ENCODE data around the gene RPA3. TPM values are rescaled to one million over a fixed set of nuclear protein-coding genes. Genes with fewer than 3 reads are reported as not detected.

Gene RPA3
- 10 to 100 TPM in 11 of 12 donors, not detected in 1; 16.1 to 33.1 (median 28.0) TPM for polyA plus RNA-seq (ENCODE audit: insufficient read length in 12 of 12)
- long read RNA-seq, donor 1, partial matches to known transcripts, result 43 of 47 reads
- long read RNA-seq, donor 1, other reads (novel, unspliced or antisense), result 0 of 47 reads
- long read RNA-seq, donor 2, partial matches to known transcripts, result 27 of 29 reads
- long read RNA-seq, donor 2, other reads (novel, unspliced or antisense), result 0 of 29 reads
- long read RNA-seq, donor 3, partial matches to known transcripts, result 22 of 24 reads
- long read RNA-seq, donor 3, other reads (novel, unspliced or antisense), result 0 of 24 reads
- long read RNA-seq, donor 4, partial matches to known transcripts, result 12 of 12 reads
- long read RNA-seq, donor 4, other reads (novel, unspliced or antisense), result 0 of 12 reads
- long read RNA-seq, donor 5, partial matches to known transcripts, result 25 of 26 reads
- long read RNA-seq, donor 5, other reads (novel, unspliced or antisense), result 0 of 26 reads
- long read RNA-seq, donor 6, partial matches to known transcripts, result 16 of 16 reads
- long read RNA-seq, donor 6, other reads (novel, unspliced or antisense), result 0 of 16 reads
- long read RNA-seq, donor 7, partial matches to known transcripts, result 5 of 6 reads
- long read RNA-seq, donor 7, other reads (novel, unspliced or antisense), result 0 of 6 reads
- long read RNA-seq, donor 8, partial matches to known transcripts, result 26 of 27 reads
- long read RNA-seq, donor 8, other reads (novel, unspliced or antisense), result 0 of 27 reads
- long read RNA-seq, donor 9, partial matches to known transcripts, result 16 of 17 reads
- long read RNA-seq, donor 9, other reads (novel, unspliced or antisense), result 0 of 17 reads
- long read RNA-seq, donor 10, partial matches to known transcripts, result 17 of 18 reads
- long read RNA-seq, donor 10, other reads (novel, unspliced or antisense), result 0 of 18 reads
- long read RNA-seq, donor 11, partial matches to known transcripts, result 38 of 39 reads
- long read RNA-seq, donor 11, other reads (novel, unspliced or antisense), result 0 of 39 reads

DNA sequence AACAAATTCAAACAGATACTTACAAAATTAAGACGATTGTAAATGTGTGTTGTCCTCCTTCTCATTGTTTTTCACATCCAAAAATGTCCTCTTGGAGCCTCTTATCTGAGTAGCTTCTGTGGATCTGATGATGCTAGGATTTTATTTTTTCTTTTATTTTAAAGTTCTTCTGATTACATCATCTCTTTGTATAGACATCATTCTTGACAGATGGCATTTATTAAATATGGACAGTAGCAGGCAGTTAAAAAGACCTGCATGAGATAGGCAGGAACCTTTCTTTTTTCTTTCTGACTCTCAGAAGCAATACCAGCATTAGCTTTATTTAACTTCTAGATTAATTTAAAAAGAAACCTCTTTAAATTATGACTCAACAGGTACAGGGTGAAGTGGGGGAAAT, at the start of gene RPA3:
Gene RPA3, minus strand, starts transcription at position 116 of the 400 bp plus-strand sequence. CDS start 78,189 bp downstream, outside the sequence.
- no peak for DNase-seq

DNA sequence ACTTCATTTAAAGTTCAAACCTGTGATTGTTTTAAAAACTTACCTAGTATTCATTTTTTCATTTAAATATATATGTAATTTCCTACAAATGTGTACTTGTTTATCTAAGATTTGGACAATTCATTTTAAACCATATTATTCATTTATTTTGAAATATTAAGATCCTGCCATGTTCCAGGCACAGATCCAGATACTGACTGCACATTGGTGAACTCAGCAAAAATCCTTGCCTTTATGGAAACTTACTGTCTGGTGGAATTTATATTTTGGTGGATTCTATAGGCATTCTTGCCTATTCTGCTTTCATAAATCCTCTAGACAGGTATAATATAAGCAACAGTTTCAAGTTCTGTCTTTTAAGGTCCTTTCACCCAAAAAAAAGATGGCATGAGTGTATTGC, 48.3 kb upstream of the RPA3 start:
- no peak for DNase-seq

DNA sequence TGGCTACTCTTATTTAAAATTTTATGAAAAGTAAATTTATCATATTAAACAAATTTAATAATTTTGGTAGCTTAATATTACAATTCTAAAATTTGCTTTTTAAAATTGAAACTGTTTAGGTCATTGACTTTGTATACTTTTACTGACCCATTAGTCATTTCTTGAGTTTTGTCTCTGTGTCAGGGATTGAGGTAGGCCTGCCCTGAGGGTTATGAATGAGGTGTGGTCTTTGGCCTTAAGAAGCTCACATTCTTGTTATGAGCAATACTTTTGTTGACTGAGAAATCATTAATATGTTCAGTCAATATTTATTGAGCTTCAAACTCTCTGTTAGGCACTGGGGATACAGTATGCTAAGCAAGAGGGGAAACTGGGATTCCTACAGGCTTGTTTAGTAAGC, 47.0 kb upstream of the RPA3 start:
- DNase-seq, result no peak

DNA sequence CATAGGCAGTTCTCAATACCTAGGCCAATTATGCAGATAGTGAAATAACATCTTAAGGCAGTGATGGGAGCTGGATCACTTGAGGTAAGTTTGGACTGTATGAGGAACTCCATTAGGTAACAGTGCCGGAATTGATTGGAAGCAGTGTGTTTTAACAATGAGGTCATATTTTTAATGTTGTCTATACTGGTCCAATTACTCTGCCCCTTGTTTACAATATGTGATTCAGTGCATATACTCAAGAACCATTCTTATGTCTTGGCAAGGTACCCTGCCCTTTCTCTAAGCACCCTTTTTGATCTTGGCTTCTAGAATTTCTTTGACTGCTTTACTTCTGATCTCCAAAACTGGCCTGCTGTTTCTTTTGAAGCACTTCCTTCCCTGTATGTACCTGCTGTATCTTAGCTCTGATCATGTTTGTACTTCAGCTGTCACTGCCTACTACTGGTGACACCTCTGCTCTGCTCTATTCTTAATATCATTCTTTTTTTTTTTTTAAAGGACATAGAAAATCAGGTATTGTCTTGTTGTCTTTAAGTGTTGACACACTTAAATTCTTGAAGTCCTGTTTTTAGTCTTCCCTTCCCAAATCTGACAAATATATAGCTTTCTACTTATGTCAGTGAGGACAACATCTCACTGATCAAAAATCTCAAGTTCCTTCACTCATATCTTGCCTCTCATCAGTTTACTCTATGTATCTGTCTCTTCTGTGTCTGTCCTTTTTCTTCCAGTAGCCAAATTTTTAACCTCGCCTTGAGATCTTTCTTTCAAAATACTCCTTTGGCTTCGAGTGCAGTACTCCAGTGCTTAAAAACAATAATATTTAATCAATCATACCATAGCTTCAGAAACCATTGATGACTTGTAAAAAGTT, 46.4 kb upstream of the RPA3 start:
- DNase-seq, result no peak

DNA sequence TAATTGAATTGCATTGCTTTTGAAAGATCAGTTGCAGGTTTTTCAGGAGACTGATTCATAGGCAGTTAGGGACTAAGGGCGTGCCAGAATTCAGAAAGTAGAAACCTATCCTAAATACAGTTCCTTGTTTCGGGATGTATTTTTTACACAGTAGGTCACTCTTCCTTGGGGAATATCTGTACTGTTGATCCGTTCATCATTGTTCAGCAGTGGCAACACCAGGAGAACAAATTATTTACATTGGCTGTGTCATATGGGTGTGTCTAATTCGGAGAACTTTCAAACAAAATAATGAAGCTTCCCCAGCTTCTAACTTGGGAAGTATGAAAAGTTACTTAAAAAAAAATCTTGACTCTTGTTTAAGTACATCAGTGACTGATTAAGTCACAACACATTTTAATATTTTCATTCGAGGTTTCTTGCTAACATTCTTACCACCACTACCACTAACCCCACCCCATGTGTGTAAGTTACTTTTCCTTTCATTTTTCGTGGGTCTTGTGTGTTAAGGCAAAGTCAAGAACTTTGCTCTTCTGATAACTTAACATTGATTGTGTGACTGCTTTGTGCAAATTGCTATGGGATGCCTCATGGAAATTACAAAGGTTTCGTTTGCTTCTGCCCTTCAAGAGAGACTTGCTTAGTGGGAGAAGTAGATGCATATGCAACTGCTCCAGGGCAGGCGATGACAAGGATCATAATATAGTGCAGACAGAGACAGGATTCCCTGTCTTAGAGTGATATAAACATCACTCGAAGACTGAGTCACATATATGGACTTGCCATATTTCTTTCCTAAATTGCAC, 43.8 kb upstream of the RPA3 start:
- DNase-seq, result no peak

DNA sequence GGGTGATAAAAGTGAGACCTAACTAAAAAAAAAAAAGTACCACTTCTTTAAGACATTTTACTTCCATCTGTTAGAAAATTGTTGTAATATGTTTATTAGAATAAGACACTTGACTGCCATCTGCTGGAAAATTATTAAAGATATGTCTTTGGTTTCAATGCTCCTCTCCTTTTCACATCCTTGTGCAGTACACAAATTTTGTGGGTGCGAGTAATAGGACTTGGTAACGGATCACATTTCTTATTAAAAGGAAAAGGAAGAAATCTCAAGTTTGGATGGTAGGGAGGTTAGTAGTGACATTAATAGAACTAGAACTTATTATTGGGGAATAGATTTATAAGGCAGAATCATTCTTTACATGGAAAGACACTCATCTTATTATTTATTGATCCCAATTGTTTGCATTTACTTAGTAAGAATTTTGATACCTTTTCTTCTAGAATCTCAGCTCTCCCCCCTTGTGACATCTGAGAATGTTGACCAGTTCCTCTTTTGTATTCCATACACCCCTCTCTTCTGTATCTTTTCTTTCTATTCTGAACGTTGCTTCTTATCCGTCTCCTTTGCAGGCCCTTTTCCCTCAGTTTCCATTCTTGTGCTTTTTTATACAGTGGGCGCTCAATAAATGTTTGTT, 43.0 kb upstream of the RPA3 start:
- peak; percentile 61 for DNase-seq

DNA sequence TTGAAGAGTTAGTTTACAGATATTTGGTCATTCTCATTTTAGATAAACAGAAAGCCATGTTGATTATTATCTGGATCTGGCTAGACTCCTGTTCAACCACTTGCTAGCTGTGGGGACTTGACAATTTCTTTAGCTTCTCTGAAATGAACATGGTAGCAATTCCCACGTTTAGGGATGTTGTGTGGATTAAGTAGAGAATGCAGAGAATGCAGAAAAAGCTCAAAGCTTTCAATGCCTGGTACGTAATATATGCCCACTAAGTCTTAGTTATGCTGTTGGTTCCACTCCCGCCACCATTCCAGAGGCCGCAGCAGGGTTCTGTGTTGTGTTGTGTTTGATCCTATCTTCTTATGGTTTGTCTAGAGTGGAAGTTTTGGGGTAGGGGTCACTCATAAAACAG, 39.2 kb upstream of the RPA3 start:
- DNase-seq, result no peak

DNA sequence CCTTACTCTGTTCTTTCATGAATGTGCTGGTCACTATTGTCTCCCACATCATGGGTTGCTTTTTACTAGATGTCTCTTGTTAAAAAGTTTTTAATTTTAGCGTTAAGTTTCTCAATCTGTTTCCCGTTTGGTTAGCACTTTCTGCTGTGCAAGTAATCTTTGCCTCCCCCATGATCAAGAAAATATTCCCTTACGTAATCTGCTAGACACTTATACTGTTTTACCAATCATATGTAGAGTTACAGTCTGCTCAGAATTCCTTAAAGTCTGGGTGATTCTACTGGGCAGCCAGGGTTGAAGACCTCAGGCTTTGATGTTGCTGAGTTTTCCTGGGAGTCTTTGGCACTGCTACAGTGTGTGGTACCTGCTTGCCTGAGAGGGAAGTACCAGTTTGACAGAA, 38.2 kb upstream of the RPA3 start:
- no peak for DNase-seq

DNA sequence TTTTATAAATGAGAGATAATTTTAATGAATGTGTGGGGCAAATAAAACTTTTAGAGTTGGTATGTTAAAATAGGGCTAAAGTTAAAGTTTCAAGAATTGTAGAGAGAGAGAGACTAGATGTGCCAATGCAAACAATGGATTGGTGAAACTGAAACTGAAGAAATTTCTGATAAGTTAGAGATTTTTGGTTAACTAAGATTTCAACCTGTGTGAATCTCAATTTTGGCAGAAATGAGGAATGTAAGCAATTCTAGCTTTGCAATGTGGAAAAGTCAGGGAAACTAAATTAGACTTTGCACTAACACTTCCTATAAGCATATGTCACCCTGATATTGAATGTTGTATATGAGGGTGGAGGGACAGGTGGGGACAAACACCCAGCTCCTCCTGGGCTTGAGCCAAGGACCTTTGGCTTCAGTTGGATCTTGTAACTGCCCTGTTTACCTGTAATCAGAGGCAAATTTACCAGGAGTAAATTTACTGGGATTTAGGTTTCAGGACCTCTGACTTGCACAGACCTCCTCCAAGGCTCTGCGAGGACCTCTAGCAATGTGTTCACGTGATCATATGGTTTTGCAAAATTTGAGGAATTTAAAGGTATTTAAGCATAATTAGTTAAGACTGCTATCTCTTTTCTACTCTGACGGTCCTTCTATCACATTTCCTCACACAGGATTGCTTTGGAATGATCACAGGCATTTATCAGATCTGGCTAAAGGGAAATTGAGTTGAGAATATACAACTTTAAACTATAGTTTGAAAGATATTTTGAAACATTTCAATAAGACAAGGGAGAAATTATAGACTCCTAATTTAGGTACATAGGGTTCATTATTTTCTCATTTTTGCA, 33.1 kb upstream of the RPA3 start:
- no peak for DNase-seq

DNA sequence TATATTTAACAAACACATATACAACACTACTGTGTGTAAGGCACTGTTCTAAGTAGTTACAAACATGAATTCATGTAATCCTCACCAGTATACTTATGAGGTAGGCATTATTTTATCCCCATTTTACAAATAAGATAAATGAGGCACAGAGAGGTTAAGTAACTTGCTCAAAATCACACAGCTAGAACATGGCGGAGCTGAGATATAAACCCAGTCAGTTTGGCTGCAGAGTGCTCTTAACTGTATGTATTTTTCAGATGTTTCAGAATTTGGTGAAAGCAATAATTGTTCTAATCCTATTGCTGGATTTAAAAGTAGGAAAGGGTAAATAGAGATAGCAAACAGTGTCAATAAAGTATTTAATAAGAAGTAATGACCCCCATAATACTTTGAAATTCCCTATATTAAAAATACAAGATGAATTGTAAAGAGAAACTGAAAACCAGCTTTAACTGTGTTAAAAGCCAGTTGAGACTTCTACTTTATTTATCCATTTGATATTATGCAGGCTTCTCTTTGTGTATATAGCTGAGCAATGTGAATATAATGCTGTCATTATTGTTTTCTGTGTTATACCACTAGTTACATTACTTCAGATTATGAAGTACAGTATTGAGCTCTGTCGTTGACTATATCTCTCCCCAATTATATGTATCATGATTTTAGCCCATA, 32.3 kb upstream of the RPA3 start:
- DNase-seq, result no peak

DNA sequence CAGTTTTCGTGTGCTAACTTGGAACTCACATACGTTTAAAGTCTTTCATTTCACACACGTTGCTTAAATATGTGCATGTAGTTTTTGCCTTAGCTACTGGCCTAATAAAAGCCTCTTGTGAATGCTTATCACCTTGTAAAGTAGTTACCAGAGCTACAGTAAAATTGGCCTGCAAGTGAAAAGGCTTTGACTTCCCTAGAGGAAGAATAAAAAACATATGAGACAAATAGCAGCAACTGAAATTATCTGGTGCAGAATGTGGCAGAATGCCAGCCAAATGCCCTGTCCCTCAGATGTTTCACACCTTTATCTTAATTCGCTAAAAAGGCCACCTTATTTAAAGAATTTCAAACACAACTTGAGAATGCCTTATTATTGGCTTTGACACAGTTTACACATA, 28.1 kb upstream of the RPA3 start:
- no peak for DNase-seq

DNA sequence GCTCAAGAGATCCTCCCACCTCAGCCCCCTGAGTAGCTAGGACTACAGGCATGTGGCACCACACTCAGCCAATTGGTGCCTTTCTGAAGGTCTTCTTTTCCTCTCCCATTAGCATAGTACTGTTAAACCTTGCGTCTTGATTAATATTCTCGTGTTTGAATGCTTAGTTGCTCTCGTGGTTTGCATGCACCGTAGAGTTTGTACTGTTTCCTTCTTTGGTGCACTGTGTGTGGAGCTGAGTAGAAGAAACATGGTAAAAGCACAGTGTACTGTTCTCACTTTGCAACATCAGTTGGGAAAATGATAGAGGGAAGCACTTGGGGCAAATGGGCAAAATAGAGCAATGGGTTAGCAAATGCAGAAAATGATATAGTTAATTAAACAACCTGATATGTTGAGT, 27.6 kb upstream of the RPA3 start:
- DNase-seq, result no peak

DNA sequence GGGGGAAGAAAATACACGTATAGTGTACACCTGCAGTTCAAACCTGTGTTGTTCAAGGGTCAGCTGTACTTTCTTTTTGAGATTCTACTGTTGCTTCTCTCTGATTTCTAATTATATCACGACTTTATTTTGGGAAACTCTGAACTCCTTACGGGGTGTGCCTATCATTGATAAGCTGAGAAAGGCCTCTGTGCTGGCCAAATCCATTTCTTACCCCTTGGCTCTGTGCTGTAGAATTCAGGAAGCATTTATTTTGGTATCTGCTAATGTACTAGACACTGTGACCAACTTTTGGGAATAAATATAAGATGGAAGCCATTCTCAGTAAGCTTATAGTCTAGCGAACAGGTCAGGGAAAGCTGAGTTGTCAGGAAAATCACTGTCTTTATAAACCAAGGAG, 26.9 kb upstream of the RPA3 start:
- no peak for DNase-seq

DNA sequence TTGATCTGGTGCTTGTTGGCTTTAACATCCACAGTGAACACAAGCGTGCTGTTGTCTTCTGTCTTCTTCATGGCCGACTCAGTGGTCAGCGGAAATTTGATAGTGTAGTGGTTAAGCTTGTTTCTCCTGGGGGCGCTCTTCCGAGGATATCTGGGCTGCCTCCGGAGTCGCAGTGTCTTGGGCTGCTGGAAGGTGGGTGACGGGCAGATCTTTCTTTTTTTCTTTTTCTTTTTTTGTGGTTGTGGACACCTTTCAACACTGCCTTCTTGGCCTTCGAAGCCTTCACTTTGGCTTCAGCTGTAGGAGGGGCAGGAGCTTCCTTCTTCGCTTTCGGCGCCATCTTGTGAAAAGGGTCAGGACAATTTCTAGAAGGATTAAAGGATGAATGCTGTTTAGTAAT, 23.8 kb upstream of the RPA3 start:
- no peak for DNase-seq

DNA sequence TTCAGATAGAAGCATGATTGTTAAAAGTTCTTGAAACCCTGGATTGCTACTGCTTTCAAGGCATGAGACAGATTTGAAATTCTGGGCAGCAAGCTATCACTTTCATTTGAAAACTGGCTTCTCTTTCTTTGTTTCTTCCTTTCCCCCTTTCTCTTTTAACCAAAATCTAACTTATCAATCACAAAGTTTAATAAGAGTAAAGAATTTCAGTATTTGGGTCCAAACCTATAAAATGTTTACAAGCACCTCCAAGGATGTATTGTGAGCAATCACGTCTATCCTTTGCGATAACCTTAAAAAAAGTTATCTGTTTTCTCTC, 21.6 kb upstream of the RPA3 start:
- no peak for DNase-seq

DNA sequence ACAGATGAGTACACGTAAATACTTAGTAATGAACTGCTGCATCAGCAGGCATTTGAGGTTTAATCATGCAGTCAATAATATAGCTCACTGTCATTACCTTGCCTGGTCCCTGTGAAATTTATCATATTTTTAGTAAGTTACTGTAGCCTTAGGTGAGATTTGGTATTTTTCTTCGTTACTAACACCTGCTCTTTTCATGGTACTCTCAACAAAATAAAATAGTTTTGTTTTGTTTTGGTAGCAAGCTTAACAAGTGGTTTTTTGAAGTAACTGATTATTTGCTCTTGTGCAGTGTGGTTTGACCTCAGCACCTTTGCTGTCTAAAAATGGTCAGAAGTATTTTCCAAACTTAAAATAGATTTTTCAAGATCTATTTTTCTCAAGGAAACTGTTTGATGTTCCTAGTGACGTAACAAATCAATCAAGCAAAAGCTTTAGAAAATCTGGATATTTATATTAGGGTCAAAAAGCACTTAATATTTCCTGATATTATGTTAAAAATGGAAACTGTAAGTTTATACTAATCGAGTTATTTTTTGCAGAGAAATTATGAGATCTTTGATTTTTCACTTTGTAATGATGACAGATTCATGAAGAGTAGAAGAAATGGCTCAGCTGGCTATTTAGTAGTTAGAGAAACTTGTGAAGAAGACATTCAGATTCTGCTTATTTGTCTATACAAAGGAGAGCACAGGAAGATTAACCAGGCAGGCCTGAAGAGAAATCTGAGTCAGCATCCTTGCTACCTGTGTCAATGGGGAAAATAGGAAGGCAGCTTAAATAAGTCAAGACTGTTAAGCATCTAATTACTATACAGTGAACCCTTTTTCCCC, 21.0 kb upstream of the RPA3 start:
- DNase-seq, result no peak

DNA sequence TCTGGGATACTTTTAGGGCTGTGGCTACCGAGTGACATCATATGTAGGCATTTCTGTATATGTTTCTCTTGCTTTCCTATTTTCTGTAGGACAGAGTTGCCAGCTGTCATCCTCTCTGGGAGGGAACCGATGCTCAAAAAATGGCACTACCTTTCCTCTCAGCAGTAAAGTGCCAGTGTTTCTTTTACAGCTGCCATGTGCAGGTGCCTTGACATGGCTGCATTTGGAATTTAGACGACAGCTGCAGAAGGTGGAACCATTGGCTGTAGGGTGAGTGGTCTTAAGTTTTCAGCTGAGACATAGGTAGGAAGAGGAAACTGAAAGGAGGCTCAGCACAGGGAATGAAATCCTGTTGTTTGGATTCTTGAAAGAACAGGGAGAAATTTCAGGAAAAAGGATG, 20.2 kb upstream of the RPA3 start:
- DNase-seq, result no peak

DNA sequence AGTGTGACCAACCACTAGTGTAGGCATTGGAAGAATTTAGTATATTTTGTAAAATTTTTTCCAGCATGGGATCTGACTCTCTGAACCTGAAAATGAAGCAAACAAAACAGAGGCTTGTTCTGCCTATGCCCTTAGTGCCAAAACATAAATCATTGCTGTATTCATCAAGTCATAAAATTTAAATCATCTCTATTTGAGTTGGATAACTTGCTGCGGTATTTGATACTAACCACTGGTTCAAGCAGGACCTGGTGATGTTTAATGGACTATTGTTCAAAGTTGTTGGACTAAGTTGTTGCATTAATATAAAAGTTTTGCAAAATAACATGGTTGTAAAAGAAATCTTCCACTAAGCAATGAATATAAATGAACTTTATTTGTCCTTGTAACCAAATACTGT, 19.8 kb upstream of the RPA3 start:
- DNase-seq, result no peak

Measured in muscle of arm (tissue), 14 donors.